Breast epithelium (tissue), 4 donors: ENCODE measurements around the gene LCLAT1. TPM values are rescaled to one million over a fixed set of nuclear protein-coding genes. Genes with fewer than 3 reads are reported as not detected.

Experiments used
- DNase-seq, 2 donors: peaks; one replicate each; pipeline ENCODE4 v3.0.0-alpha.2; 2019; ENCODE audit warnings: low spot score in 2 of 2
- H3K27ac ChIP-seq, 2 donors: fragments of 200-600 bp; sonication (generic) in 1 of 2; one replicate each; pipeline ENCODE4 v1.5.1; 2016 to 2019; ENCODE audit warnings: mild to moderate bottlenecking in 1 of 2
- H3K27me3 ChIP-seq, 2 donors: fragments of 200-600 bp; sonication (generic) in 1 of 2; one replicate each; pipeline versions ENCODE4 v1.5.1 to v1.6.0; 2017 to 2019; ENCODE audit warnings: control low read depth in 1 of 2, mild to moderate bottlenecking in 1 of 2
- H3K36me3 ChIP-seq: fragments of 200-600 bp; one replicate; pipeline ENCODE4 v1.5.1; 2019
- H3K4me1 ChIP-seq, 2 donors: fragments of 200-600 bp; sonication (generic); one replicate each; pipeline ENCODE4 v1.5.1; 2016 to 2019; ENCODE audit warnings: control low read depth in 1 of 2
- H3K4me3 ChIP-seq, 3 donors: fragments of 200-600 bp; sonication (generic); 1 replicate in 2 of 3; 2 replicates in 1 of 3; pipeline ENCODE4 v1.5.1; 2016 to 2019; ENCODE audit warnings: mild to moderate bottlenecking in 3 of 3, moderate library complexity in 2 of 3
- H3K9me3 ChIP-seq, 2 donors: fragments of 200-600 bp; sonication (generic) in 1 of 2; one replicate each; pipeline ENCODE4 v1.5.1; 2016 to 2019; ENCODE audit warnings: control low read depth in 1 of 2
- CTCF ChIP-seq, 3 donors: fragments of 450-650 bp; IDR thresholded peaks; one replicate each; pipeline ENCODE4 v1.5.1; 2016 to 2017; ENCODE audit warnings: antibody characterized with exemption in 3 of 3, mild to moderate bottlenecking in 3 of 3, moderate library complexity in 3 of 3
- POLR2A ChIP-seq: fragments of 450-650 bp; IDR thresholded peaks from one replicate; pipeline ENCODE4 v1.6.1; 2016; ENCODE audit warnings: antibody characterized with exemption, mild to moderate bottlenecking, moderate library complexity
- POLR2AphosphoS5 ChIP-seq, 3 donors: sonication (generic); formaldehyde crosslinking; IDR thresholded peaks; one replicate each; pipeline ENCODE4 v1.6.1; 2017; ENCODE audit warnings: antibody characterized with exemption in 3 of 3
- intact Hi-C: fragments of 100-400 bp; cut with DNase I; formaldehyde crosslinking; loops from one replicate; pipeline ENCODE4 v1.15.1; 2023; ENCODE audit warnings: low total_unique reads
- total RNA-seq, 3 donors: library from RNA; depleted of rRNA; stranded (reverse); fragments of >200 nt; gene quantifications; one replicate each; pipeline ENCODE4 v1.1.0, GENCODE V29; 2016

LCLAT1 gene
- 10 to 100 TPM in 2 of 3 donors, 1 to 10 TPM in 1; 8.0 to 20.6 (median 19.7) TPM for total RNA-seq

DNA sequence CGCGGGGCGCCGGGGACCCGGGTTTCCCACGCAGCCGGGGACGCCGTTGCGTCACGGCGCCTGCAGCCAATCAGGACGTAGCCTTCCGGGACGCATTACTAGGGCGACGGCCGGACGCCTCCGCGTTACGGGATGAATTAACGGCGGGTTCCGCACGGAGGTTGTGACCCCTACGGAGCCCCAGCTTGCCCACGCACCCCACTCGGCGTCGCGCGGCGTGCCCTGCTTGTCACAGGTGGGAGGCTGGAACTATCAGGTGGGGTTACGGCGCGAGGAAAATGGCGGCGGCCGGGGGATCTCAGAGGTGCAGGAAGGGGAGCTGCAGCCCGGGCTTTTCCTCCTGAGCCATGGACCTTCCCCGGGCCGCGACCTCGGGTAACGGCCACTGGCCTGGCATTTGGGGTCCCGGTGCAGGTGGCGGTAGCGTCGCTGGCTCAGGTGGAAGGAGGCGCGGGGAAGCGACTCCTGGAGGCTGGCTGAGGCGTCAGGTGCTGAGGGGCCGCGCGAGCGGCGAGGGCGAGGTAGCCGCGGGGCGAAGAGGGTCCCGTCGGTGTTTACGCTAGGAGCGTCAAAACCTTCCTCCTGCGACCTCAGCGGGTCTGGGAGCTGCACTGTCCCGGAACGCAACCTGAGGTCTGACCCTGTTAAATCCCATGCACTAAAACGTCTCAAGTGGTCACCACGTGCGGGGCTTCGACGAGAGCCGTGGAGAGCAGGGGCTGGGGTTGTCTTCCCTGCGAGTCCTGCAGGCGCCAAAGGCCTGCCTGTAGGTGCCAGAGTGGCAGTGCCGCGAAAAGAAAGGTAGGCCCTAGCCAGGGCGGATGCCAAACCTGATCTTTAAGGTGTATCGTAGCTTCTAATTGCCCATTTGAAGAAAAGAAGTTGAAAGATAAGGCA is at the start of gene LCLAT1:
TSS of gene LCLAT1 (plus strand) at position 98 of the 897 bp plus-strand sequence. CDS start 78,345 bp downstream, outside the sequence.
- TF ChIP-seq POLR2A (no peak), POLR2AphosphoS5 (IDR thresholded peaks at IDR 0.05) (peak; percentile 44 to 70 (median 46))
- intact Hi-C loops, result loop anchor here (10.0 kb wide), 1 partner anchor 213 kb away; the partner anchor contains the start of gene LBH
- peak within 1 kb of the TSS; percentile 61 to 82 for H3K27ac ChIP-seq
- no peaks in the 10 kb centered on the region for H3K9me3 ChIP-seq
- no peaks in the 10 kb centered on the region for H3K4me1 ChIP-seq
- H3K4me3 ChIP-seq, result peak within 1 kb of the TSS; percentile 81 to 93 (median 87)
- H3K27me3 ChIP-seq, result no peaks in the 10 kb centered on the region
- DNase-seq, result peak; percentile 64 to 66
- H3K36me3 ChIP-seq, result no peaks in the 10 kb centered on the region

DNA sequence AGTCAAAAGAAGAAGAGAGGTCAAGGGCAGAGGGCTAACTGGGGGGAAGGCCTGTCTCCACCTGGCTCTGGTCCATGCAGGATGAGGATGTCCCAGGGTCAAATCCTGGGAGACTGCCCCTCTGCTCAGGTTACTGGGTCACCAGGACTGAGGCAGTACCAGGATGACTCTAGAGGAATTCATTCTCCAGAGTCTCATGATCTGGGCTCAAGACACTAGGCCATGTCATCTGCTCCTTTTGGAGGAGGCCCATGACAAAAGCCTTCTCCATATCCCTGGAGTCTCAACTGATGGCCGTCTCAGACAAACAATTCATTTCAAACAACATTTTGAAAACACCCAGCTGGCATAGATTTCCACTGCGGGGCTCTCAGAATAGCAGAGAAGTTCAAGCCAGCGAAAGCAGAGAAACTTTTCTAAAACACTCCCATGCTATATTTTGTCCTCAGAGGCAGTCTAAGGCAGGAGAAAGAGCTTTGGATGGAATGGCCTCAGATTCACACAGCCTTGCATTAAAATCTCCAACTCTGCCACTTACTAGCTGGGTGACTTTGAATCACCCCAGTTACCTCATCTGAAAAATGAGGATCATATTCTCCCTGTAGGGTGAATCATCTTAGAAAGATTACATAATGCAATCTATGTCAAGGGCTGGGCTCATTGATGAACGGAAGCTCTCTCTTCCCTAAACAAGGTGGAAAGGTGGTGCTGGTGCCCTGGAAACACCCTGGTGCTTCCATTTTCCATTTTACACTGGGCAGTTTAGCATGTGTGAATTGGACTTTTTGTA is 48.8 kb upstream of the LCLAT1 start:
- intact Hi-C loops, result no loop called here
- Histone ChIP-seq H3K4me3 (no peak overlapping the region), H3K36me3 (no peaks in the 10 kb centered on the region), H3K9me3 (no peaks in the 10 kb centered on the region), H3K27ac (no peak overlapping the region), H3K27me3 (no peaks in the 10 kb centered on the region), H3K4me1 (no peaks in the 10 kb centered on the region)
- TF ChIP-seq CTCF (IDR thresholded peaks at IDR 0.05) (no peak), POLR2AphosphoS5 (IDR thresholded peaks at IDR 0.05) (no peak), POLR2A (no peak)
- no peak for DNase-seq

DNA sequence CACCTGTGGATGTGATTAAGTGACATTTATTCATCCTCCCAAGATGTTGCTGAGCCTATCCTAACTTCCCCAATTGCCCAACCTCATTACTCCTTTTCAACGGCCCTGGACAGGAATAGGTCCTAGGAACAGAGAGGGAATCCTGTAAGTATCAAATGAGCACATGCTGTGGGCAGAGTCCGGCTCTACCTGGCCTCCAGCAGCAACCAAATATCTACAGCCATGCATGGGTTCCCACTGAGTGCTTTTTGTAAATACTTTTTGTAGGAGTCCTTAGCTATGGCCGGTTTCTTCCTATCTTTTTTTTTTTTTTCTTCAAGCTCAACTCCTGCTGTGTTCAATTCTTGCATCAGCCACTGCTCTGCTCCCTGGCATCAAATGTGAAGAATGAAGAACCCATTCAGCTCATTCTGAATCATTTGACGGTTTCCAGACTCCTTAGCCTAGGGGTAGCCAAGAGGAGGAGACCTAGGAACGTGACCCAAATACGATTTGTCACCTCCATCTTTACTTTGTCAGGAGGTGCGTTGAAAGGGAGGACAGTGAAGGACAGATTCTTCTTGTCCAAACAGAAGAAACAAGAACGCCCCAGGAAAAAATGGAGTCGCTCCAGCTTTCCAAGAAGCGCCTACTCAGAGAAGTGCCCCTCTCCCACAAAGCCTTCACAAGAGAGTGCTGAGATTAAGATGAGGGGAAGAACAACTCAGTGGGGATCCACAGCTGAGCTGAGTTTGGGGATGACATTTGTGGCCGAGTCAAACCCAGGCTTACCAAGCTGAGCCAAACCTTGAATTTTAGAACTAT is 46.7 kb upstream of the LCLAT1 start:
- no peak overlapping the region for H3K27ac ChIP-seq
- no peak for DNase-seq
- H3K4me3 ChIP-seq, result no peak overlapping the region
- no peaks in the 10 kb centered on the region for H3K36me3 ChIP-seq
- TF ChIP-seq POLR2AphosphoS5 (IDR thresholded peaks at IDR 0.05) (peak in 1 of 3 donors; percentile 52), POLR2A (no peak), CTCF (IDR thresholded peaks at IDR 0.05) (no peak)
- H3K4me1 ChIP-seq, result no peaks in the 10 kb centered on the region
- intact Hi-C loops, result no loop called here
- H3K9me3 ChIP-seq, result no peaks in the 10 kb centered on the region
- H3K27me3 ChIP-seq, result no peaks in the 10 kb centered on the region

- Histone ChIP-seq H3K36me3 (no peaks in the 10 kb centered on the region), H3K4me1 (no peaks in the 10 kb centered on the region), H3K27ac (peak overlapping the region; percentile 41 to 69)
Measured at GRCh38 chr2:30402441-30403182, 44.4 kb upstream of the LCLAT1 start.

More at GRCh38 chr2:30402441-30403182, 44.4 kb upstream of the LCLAT1 start:
- no peaks in the 10 kb centered on the region for H3K27me3 ChIP-seq
- no peak for DNase-seq
- TF ChIP-seq POLR2AphosphoS5 (IDR thresholded peaks at IDR 0.05), result no peak
- TF ChIP-seq POLR2A, result no peak
- no peak for TF ChIP-seq CTCF (IDR thresholded peaks at IDR 0.05)
- H3K4me3 ChIP-seq, result no peak overlapping the region
- no peaks in the 10 kb centered on the region for H3K9me3 ChIP-seq
- intact Hi-C loops, result no loop called here
